HepG2 (cell line): ENCODE results near the gene PJA2.

ENCODE experiments used
- ETV6 ChIP-seq: sonication (generic); formaldehyde crosslinking; conservative IDR thresholded peaks from 2 replicates; pipeline ENCODE4 v1.4.0; 2020; ENCODE audit warnings: missing genetic modification reagents
- FOXO4 ChIP-seq: sonication (generic); formaldehyde crosslinking; conservative IDR thresholded peaks from 2 replicates; pipeline ENCODE4 v1.8.1; 2023; ENCODE audit warnings: missing genetic modification reagents

GRCh38 chr5:109310315-109310714 lies 99.5 kb downstream of the PJA2 start:
- TF ChIP-seq ETV6 (CRISPR knock-in tag), result no peak
- TF ChIP-seq FOXO4 (CRISPR knock-in tag), result no peak
